GM10847 (cell line): ENCODE data around the gene WDR59.

Experiments
- POLR2A ChIP-seq: IDR thresholded peaks from 2 replicates; pipeline ENCODE4 v1.6.1; 2011; ENCODE audit not compliant: insufficient read length; ENCODE audit errors: extremely low read depth

The WDR59 gene

DNA sequence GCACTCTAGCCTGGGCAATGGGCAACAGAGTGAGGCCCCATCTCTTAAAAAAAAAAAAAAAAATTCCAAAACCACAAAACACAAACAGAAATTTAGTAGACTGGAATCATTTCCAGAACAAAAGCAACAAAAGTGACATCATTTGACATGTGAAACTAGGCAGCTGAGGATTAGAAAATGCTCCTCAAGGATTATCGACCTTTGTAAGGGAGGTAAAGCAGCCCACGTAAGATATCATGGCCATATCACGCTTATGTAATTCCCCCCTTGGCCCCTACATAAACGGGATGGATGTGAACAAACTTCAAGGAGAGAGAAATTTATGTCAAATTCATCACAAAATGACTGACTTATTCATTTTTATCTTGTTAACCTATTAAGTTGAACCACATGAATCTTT lies 83.3 kb downstream of the WDR59 start:
- TF ChIP-seq POLR2A: no peak

DNA sequence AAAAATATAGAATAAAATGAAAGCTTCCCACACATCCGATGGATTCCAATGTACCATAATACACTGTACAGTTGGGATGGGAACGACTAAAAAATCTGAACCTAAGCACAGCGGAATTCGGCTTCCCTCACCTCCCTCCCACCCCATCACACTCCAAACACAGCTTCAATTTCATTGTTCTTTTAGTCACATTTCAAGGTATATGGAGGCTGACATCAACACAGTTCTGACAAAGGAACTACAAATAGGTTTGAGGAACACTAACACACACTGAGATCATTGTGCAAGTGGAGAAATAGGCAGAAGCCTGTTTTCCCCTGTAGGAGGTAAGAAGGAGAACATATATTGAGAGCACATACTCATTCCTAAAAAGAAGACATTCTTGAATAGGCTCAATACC lies 85.1 kb downstream of the WDR59 start:
- no peak for TF ChIP-seq POLR2A

DNA sequence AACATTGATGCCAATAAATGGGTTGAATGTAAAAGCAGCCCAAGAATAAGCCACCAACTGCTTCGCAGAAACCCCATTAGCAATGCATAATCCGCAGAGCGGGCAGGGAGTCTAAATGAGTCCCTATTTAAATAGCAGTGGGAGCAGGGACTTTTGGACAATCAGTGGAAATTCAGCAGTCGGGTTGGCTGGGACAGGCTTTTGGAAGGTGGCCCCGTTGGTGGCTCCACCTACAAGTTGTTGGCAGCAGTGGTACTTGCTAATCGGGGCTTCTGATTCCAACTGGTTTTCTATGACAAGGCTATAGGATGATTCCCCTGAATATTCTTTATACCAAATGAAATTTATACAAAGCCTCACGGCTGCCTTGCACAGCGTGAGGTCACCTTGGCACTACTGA lies 86.3 kb downstream of the WDR59 start:
- TF ChIP-seq POLR2A: no peak

DNA sequence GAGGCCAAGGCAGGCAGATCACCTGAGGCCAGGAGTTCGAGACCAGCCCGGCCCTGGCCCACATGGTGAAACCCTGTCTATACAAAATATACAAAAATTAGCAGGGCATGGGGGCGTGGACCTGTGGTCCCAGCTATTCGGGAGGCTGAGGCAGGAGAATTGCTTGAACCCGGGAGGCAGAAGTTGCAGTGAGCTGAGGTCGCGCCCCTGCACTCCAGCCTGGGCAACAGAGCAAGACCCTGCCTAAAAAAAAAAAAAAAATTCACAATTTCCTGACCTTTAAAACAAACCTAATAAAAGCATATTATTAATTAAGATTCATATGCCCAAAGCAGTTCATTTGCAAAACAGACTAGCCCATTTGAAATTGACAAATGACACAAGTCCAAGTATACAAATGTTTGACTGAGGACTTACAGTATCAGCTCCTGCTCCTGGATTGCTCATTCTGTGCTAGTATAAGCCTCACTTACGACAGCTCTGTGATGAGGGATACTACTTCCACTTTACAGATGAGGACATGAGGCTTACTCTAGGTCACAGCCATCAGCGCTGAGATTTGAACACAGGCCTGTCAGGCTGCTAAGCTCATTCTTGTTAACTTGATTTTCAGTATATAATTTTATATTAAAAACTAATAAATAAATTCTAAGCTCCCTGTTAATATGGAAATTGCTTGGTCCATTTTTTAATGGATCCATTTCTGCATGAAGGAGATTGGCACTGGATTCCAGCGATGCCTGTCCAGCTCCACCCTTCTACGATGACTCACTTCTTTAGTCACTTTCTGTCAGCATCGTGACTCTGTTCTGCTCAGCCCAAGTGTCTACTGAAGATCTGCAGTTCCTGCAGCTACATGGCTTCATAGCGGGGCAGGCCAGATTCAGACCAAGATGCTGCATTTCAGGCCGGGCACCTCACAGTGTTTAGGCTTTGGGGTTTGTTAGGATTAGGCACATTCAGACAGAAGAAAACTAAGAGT lies 88.2 kb downstream of the WDR59 start:
- no peak for TF ChIP-seq POLR2A

DNA sequence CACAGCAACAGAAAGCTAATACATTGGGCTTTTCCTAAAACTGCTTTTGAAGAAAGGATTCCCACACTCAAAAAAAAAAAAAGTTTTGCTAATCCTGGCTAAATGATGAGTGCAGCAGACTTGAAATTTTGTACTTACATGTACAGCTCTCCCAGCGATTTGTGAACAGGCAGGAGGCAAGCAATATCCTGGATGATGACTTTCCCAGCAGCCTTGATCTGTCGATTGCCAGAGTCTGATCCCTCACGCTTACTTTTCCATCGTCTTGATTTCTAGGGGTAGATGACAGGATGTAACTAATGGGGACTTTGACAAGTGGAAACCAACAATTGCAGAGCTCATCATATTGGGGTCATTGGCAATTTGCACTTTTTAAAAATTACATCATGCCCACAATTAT lies 91.4 kb downstream of the WDR59 start:
- TF ChIP-seq POLR2A: no peak

DNA sequence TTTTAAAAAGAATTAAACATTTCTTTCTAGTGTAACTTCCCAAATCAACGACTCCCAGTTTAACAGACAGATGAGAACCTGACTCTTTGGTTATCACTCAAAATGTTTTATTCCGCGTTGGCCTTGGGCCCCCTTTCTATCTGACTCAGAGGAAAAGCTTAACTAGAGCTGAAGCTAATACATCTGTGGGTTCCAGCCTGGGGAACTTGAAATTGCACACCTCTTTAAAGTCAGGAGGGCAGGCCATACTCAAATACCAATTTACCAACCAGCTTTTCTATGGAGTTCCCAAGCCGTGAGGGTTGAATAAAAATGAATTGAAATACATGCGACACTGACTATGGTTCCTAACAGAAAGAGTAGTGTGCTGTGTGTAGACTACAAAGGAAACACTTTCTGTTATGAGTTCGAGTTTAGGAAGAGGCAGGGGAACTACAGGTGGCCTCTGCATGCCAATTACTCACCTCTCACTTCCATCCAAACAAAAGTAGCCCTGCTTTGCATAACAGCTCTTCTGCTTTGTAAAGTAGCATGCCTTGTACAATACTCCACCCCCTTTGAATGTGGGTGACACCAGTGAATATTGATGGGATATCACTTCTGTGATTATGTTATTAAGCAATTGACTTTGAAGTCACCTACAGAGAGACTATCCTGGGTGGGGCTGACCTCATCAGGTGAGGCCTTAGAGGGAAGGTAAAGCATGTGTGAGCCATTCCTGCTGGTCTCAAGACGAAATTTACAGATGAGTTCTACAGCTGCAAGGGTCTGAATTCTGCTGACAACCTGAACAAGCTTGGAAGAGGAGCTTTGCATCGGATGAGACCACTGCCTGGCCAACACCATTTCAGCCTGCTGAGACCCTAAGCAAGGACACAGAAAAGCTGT lies 92.1 kb downstream of the WDR59 start:
- no peak for TF ChIP-seq POLR2A

DNA sequence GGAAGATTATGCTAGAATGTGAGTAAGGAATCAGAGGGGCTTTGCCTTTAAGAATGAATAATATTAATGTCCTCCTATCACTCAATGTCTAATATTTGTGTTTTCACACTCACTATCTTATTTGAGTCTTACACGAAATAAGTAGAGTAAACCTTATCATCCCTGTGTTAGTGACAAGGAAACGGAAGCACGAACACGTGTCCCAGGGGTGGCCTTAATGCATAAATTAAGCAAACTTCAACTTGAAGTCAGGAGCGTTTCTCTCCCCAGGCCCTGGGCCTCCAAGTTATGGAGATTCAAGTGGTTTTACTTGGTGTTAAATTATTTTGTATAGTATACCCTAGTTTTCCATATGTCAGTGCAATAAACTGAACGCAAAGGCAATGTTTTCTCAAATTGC lies 96.0 kb downstream of the WDR59 start:
- no peak for TF ChIP-seq POLR2A

DNA sequence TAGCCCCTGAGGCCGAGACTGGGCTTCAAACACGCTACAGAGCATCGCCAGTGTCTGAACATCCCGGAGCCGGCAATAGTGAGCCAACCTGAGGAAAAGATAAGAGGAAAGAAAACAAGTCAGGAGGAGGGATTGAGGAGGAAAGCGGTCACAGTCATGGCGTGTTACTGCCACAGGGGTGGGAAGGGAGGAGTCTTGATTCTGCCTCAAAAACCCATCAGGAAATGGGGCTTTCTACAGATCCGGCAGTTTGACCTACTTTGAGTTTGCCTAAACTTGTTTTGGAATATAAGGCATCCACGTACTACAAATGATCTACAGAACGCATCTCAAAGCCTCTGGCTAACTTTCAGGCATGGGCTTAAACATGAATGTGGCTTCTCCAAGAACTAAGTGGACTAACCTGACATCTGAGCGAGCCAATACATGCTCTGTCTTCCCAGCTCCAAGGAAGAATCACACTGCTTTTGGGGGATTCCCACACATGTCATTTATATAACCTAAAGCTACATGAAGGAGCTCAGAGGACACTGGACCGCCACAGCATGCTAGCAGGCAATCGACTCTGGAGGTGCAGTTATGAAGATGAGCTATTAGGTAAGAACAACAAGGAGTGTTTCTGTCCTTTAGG lies 96.6 kb downstream of the WDR59 start:
- TF ChIP-seq POLR2A: no peak

DNA sequence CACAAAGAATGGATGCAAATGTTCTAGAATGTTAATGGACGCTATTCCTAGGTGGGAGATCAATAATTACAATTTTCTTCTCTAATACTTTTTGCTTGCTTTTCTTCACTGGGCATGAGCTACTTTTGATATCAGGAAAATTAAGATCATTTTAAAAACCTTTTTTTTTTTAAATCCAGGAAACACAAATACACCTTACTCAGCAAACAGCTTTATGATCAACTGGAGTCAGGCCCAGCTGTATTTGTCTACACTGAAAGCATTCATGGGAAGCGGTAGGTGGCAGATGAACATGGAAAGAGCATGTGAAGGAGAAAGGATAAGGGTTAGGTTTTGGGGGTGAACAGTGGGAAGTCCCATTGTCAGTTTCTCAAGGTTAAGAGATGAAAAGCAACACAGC lies 97.8 kb downstream of the WDR59 start:
- TF ChIP-seq POLR2A: no peak

DNA sequence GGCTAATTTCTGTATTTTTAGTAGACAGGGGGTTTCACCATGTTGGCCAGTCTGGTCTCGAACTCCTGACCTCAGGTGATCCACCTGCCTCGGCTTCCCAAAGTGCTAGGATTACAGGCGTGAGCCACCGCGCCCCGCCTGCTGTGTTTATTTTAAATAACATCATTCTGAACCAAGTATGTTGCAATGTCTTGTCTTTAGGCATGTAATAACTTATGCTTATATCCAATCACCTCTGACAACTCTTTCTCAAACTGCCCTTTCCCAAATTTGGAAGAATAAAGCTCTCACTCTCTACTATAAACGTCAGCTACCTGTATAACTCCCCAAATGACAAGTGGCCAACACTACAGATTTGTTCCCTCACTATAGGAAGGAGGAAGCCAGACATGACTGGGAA lies 107.2 kb downstream of the WDR59 start:
- TF ChIP-seq POLR2A: no peak

DNA sequence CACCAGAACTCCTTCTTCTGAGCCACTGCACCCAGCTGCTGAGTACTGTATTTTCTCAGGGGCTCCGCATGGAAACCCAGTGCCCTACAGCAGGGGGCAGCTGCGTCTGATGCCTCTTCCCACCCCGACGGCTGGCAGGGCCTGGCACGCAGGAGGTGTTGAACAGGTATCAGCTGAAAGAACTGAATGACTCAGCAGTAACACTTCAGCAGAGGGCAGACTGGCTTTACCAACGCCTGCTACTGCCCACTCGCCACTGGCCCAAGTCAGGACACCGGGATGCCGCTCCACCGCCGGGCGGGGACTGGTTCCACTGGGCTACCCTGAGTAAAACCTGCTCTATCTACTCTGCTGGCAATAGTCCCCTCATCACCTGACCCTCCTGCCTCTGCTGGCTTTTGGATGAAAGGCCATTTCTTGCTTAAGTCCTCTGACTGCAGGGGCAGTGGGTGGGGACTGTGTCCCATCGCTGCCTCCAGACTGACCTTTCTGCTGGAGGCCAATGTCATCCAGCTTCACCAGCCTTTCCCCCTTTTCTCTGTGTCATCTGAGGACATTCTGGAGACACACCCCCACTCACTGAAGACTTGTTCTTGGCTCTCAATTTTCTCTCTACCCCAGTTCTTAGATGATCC lies 109.9 kb downstream of the WDR59 start:
- TF ChIP-seq POLR2A: no peak

DNA sequence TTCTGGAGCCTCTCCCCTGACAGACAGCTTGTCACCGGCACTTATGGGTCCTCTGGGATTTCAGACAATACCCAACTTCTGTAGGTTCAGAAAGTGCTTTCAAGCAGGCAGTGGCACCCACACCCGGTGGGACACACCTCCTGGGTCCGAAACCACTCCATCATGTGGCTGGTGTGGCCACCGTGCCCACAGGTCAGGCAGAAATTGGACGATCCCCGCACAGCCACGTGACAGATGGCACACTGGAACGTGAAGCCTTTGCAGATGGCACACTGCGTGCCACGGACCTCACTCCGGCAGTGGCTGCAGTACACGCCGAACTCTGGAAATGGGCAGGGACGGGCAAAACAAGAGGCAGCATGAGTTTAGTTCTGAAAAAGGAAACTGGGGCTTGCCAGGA lies 110.8 kb downstream of the WDR59 start:
- no peak for TF ChIP-seq POLR2A

DNA sequence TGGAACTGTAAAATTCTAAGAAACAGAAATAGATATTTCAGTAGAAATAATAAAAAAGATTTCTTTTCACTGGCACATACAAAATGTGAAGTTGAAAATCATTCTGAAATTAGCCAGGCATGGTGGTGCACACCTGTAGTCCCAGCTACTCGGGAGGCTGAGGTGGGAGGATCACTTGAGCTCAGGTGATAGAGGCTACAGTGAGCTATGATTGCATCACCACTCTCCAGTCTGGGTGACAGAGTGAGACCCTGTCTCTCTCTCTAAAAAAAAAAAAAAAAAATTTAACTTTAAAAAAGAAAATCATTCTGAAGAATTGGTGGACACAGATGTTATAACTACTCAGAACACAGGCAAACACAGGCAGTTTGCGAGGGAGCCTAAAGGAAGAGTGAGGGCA lies 112.6 kb downstream of the WDR59 start:
- TF ChIP-seq POLR2A: no peak

DNA sequence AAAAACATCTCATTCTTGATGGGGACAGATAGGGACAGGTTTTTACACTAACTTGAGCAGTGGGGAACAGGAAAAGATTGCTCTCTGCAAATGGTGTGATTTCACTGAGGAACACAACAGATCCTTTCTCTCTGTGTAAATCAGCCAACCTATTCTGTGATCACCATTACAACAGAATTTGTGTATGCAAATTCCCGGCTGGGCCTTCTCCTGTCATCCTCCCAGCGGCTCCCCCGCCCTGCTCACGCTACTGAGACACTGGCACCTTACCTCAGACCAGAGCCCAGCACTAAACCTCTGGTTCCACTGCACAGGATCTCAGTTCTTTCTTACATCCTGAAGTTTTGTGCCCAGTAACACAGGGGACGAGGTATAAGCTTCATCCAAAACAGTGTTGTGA lies 113.3 kb downstream of the WDR59 start:
- TF ChIP-seq POLR2A: no peak

DNA sequence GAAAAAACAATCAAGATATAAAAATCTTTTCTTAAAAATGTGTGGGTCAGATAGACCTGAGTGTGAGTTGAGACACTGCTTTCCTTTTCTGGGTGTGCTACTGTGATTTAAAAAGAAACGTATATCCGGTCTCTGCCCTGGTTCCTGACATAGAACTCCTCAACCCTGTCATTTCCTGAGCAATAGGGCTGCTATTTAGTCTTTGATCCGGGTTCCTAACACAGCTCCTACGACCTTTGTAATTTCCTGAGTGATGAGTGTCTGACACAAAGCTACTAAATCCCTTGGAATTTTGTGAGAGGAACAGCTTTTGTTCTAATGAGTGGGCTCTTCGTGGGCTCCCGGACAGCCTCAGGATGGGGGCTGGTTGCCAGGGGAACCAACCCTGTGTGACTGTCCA lies 116.4 kb downstream of the WDR59 start:
- TF ChIP-seq POLR2A: no peak

DNA sequence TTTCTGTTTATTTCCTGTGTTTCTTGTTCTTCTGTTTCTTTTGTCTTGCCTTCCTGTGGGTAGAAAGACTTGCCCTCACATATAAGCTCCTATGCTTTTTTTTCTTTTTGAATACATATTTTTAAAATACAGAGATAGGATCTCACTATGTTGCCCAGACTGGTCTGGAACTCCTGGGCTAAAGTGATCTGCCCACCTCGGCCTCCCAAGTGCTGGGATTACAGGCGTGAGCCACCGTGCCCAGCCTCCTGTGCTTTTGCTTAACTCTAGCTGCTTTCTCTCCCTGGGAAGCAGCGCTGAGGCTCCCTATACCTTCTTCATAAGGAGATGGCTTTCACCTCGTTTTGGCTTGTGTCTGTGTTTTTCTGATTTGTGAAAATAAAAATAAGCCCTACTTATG lies 116.9 kb downstream of the WDR59 start:
- no peak for TF ChIP-seq POLR2A
